Ovary (tissue), 9 donors: ENCODE results near the gene SDCCAG8. TPM values are rescaled to one million over a fixed set of nuclear protein-coding genes. Genes with fewer than 3 reads are reported as not detected.

Source experiments
- DNase-seq, 5 donors: peaks; one replicate each; pipeline ENCODE4 v3.0.0-alpha.2; 2019 to 2020
- H3K27ac ChIP-seq, 2 donors: fragments of 200-600 bp; one replicate each; pipeline versions ENCODE4 v1.5.1 to v1.8.0; 2019 to 2022
- H3K27me3 ChIP-seq: fragments of 200-600 bp; one replicate; pipeline ENCODE4 v1.8.0; 2022
- H3K36me3 ChIP-seq: fragments of 200-600 bp; sonication (generic); one replicate; pipeline ENCODE4 v1.5.1; 2019
- H3K4me1 ChIP-seq: one replicate; pipeline ENCODE4 v1.8.1; 2013; ENCODE audit warnings: mild to moderate bottlenecking, moderate library complexity; ENCODE audit not compliant: insufficient read depth
- H3K4me3 ChIP-seq: fragments of 200-600 bp; sonication (generic); one replicate; pipeline ENCODE4 v1.5.1; 2017
- H3K9me3 ChIP-seq, 2 donors: fragments of 200-600 bp in 1 of 2; sonication (generic) in 1 of 2; one replicate each; pipeline versions ENCODE4 v1.5.1 to v1.8.1; 2013 to 2019; ENCODE audit warnings: mild to moderate bottlenecking in 1 of 2, moderate library complexity in 1 of 2
- EP300 ChIP-seq: sonication (generic); formaldehyde crosslinking; IDR thresholded peaks from one replicate; pipeline ENCODE4 v1.6.1; 2017; ENCODE audit warnings: antibody characterized with exemption
- POLR2A ChIP-seq: fragments of 450-650 bp; IDR thresholded peaks from one replicate; pipeline ENCODE4 v1.6.1; 2017; ENCODE audit warnings: antibody characterized with exemption, mild to moderate bottlenecking, moderate library complexity
- WGBS, 3 donors: extraction: QIAGEN DNeasy Blood & Tissue Kit in 1 of 3; methylation state at CpG; one replicate each; pipeline versions ENCODE4 v1.1.5 to v1.1.7; 2013 to 2017; 5-methylcytosine and 5-hydroxymethylcytosine counted together
- intact Hi-C, 4 donors: fragments of 100-400 bp; cut with DNase I; formaldehyde crosslinking; loops; one replicate each; pipeline versions ENCODE4 v1.11.0 to v1.15.1; 2022 to 2023
- polyA plus RNA-seq, 2 donors: library from polyadenylated mRNA; stranded (reverse); fragments of 200-250 nt in 1 of 2; fragments of 350-450 nt in 1 of 2; fragmentation: Illumina TruSeq in 1 of 2; extraction: RNeasy Lipid Tissue Mini Kit (QIAGEN cat#74804) in 1 of 2; gene quantifications; one replicate each; pipeline ENCODE4 v1.2.3, GENCODE V29; 2013 to 2014
- total RNA-seq, 7 donors: library from RNA; depleted of rRNA in 2 of 7; stranded (reverse); fragments of >200 nt in 2 of 7; fragmentation: NEBNext Ultra II Directional in 3 of 7; extraction: Animal tissue kit (Norgen Biotek cat#: 25700) in 3 of 7; gene quantifications; one replicate each; pipeline versions ENCODE4 v1.1.0 to v1.2.4, GENCODE V29; 2016 to 2023
- TF ChIP-seq, protein P1 (sequence below), 3 donors: fragments of 450-650 bp in 2 of 3; fragments of 200-600 bp in 1 of 3; IDR thresholded peaks; one replicate each; pipeline versions ENCODE4 v1.5.1 to v1.8.0; 2016 to 2022; ENCODE audit warnings: antibody characterized with exemption in 3 of 3, mild to moderate bottlenecking in 1 of 3
- donor health status: DM: no; HTN: no; CAD: no; lungs with moderate emphysema.
- donor health status: DM: no; HTN: no; CAD: no.
- donor health status: Bipolar disorder and iron deficiency.
- donor health status: DM: yes; HTN: yes; CAD: no.
- donor health status: DM: no; HTN: no; CAD: no.
- donor health status: DM: yes; HTN: yes; CAD: no.

The SDCCAG8 gene
- total and polyA plus RNA-seq, 9 donors, result 19.8 to 45.9 (median 30.6) TPM

DNA sequence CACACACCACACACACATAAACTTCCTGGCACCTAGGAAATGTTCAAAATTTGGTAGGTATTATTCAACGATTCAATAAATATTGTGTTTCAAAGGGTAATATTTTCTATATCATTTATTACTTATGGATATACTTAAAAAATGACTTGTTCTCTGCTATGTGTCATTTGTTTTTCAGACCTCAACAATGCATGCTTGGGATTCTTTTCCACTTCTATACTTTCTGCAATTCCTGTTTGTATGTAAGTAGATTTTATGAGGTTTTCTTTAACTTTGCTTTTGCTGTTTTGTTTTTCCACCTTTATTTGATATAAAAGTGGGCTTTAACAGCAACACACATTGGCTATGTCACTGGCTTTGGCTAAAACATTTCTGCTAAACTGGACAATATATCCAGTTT is 4.3 kb upstream of the SDCCAG8 start:
- Histone ChIP-seq H3K9me3 (no peaks in the 10 kb centered on the region), H3K36me3 (no peaks in the 10 kb centered on the region), H3K4me1 (peaks cover 7% of the 10 kb centered on the region), H3K27ac (no peak overlapping the region), H3K27me3 (no peaks in the 10 kb centered on the region), H3K4me3 (no peak overlapping the region)
- intact Hi-C loops, result no loop called here
- no peak for DNase-seq
- WGBS, 3 donors, result 85 to 97% (median 87%) methylated on average over 1 of the region's 1 CpG
- TF ChIP-seq EP300 (no peak), POLR2A (no peak)
- TF ChIP-seq, protein P1, sequence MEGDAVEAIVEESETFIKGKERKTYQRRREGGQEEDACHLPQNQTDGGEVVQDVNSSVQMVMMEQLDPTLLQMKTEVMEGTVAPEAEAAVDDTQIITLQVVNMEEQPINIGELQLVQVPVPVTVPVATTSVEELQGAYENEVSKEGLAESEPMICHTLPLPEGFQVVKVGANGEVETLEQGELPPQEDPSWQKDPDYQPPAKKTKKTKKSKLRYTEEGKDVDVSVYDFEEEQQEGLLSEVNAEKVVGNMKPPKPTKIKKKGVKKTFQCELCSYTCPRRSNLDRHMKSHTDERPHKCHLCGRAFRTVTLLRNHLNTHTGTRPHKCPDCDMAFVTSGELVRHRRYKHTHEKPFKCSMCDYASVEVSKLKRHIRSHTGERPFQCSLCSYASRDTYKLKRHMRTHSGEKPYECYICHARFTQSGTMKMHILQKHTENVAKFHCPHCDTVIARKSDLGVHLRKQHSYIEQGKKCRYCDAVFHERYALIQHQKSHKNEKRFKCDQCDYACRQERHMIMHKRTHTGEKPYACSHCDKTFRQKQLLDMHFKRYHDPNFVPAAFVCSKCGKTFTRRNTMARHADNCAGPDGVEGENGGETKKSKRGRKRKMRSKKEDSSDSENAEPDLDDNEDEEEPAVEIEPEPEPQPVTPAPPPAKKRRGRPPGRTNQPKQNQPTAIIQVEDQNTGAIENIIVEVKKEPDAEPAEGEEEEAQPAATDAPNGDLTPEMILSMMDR (IDR thresholded peaks at IDR 0.05), result no peak

DNA sequence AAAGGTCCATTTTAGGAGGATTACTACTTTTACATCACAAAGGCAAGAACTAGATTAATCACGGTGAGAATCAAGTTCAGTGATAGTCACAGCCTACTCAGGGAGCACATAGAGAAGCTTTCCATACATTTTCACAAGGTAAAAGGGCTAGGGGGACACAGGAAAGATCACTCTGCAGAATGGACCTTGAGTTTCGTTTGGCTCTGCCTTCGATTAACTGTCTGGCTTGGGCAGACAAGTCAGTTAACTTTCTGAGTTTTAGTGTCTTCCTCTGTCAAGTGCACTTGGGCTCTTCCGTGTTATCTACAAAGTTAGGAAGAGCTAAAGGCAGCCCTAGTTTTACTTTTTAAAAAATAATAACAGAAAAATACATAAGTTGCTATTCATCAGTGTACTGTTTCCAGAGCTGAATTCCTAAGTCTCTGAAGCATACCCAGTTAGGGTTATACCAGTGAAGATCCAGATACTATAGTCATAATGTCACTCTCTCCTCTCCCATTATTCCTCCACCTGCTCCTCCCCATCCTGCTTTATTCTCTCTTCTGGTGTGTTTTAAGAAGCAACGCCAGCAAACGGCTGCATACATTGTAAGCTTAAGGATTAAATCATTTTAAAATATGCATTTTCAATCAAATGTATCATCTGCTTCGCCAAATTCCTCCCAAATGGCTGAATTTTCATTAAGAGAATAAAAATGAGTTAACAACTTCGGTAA is 2.5 kb upstream of the SDCCAG8 start:
- no peak for TF ChIP-seq EP300
- TF ChIP-seq POLR2A, result no peak
- TF ChIP-seq, protein P1 (IDR thresholded peaks at IDR 0.05), result no peak
- intact Hi-C loops, result no loop called here
- Histone ChIP-seq H3K4me1 (peaks cover 5% of the 10 kb centered on the region), H3K27me3 (no peaks in the 10 kb centered on the region), H3K9me3 (no peaks in the 10 kb centered on the region), H3K27ac (peak overlapping the region in 1 of 2 donors; percentile 96), H3K36me3 (no peaks in the 10 kb centered on the region), H3K4me3 (peak overlapping the region; percentile 66)
- no peak for DNase-seq
- WGBS, 3 donors, result 3 to 5% (median 4%) methylated on average over 8 of the region's 8 CpGs

DNA sequence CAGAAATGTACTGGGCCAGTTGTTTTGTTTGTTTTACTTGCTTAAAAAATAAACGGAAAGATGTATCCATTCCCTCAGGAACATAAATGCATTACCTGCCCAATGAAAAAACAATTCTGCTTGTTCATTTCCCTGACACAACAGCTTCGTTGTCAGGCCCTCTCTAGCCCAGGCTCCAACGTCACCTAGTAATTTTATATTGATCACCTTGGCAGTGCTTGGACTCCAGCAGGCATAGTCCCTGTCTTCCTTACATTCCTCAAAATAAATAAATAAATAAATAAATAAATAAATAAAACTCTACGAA is 2.0 kb upstream of the SDCCAG8 start:
- H3K36me3 ChIP-seq, result no peaks in the 10 kb centered on the region
- no peaks in the 10 kb centered on the region for H3K9me3 ChIP-seq
- TF ChIP-seq POLR2A, result no peak
- TF ChIP-seq EP300, result no peak
- TF ChIP-seq, protein P1 (IDR thresholded peaks at IDR 0.05), result no peak
- no peaks in the 10 kb centered on the region for H3K27me3 ChIP-seq
- H3K27ac ChIP-seq, result peak overlapping the region in 1 of 2 donors; percentile 96
- H3K4me3 ChIP-seq, result peak overlapping the region; percentile 66
- no peak for DNase-seq
- WGBS, 3 donors, result 0 to 2% (median 0%) methylated on average over 4 of the region's 4 CpGs
- peaks cover 5% of the 10 kb centered on the region for H3K4me1 ChIP-seq
- intact Hi-C loops, result no loop called here

DNA sequence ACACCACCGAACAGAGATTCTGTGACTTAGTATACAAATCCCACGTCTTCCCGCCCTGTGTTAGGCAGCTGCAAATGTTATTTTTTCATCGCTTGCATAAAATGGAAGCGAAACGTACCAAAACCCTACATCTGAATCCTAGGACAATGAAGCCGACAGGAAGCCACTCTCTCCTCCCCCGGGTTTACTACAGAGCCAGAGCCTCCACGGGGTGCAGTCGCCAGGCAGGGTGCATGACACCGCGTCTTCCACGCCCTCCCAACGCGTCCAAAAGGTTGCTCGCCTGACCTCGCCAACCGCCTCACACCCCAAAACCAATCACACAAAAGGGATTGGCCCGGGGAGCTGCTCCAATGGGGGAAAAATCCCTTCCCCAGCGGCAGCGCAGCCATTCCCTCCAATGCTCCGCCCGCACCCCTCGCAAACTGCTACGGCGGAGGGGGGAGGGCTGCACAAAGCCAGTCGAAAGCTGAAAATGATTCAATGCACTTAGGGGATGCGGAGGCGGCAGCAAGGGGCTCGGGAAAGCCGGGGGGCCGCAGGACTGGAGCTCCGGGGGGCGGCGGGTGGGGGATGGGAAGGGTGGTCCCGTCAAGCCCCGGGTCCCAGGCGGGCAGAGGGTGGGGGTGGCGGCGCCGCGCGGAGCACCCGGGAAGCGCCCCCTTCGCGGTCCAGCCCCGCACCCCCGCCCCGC is 1.5 kb upstream of the SDCCAG8 start:
- Histone ChIP-seq H3K27me3 (no peaks in the 10 kb centered on the region), H3K4me3 (peak overlapping the region; percentile 66), H3K36me3 (no peaks in the 10 kb centered on the region), H3K9me3 (no peaks in the 10 kb centered on the region), H3K27ac (peak overlapping the region; percentile 82 to 96), H3K4me1 (peaks cover 2% of the 10 kb centered on the region)
- DNase-seq, result peak in 4 of 5 donors; percentile 57 to 77 (median 66)
- WGBS, 3 donors, result 1 to 2% (median 1%) methylated on average over 29 to 50 of the region's 50 CpGs
- TF ChIP-seq POLR2A (no peak), EP300 (no peak)
- TF ChIP-seq, protein P1 (IDR thresholded peaks at IDR 0.05), result no peak
- intact Hi-C loops, result no loop called here
